Measurements from ENCODE around the gene B3GNT8.
"Not testable (repeated sequence)": the region's sequence is repeated elsewhere in the genome, so short reads cannot be mapped to it uniquely, and the experiment has no call there.

The B3GNT8 gene

GRCh38 chr19:41414461-41414860, 12.7 kb downstream of the B3GNT8 start:
- DNase-seq, result no peak
- no peak for ATAC-seq (replicated peaks)
- no peaks in the 10 kb centered on the region for H3K27me3 Mint-ChIP-seq
- H3K4me1 Mint-ChIP-seq, result peaks cover 6 to 9% of the 10 kb centered on the region in 2 donors
- peak overlapping the region; percentile 5 for H3K27ac Mint-ChIP-seq
- H3K9me3 Mint-ChIP-seq, result no peaks in the 10 kb centered on the region
- no peak overlapping the region for H3K4me3 Mint-ChIP-seq
- H3K36me3 Mint-ChIP-seq, result peaks cover 31 to 53% of the 10 kb centered on the region in 2 donors

- H3K27me3 Mint-ChIP-seq, result no peaks in the 10 kb centered on the region
- no peak for ATAC-seq (replicated peaks)
Observed at GRCh38 chr19:41413947-41414346, 13.2 kb downstream of the B3GNT8 start.

GRCh38 chr19:41412953-41413352, 14.2 kb downstream of the B3GNT8 start:
- Mint-ChIP-seq H3K9me3 (no peaks in the 10 kb centered on the region), H3K27ac (no peak overlapping the region), H3K36me3 (peaks cover 27 to 44% of the 10 kb centered on the region in 2 donors), H3K4me3 (no peak overlapping the region), H3K27me3 (no peaks in the 10 kb centered on the region), H3K4me1 (peaks cover 10 to 17% of the 10 kb centered on the region in 2 donors)
- DNase-seq (no peak), ATAC-seq (replicated peaks) (no peak)

More at GRCh38 chr19:41413947-41414346, 13.2 kb downstream of the B3GNT8 start:
- no peak for DNase-seq
- H3K27ac Mint-ChIP-seq, result no peak overlapping the region
- H3K4me3 Mint-ChIP-seq, result no peak overlapping the region
- peaks cover 28 to 48% of the 10 kb centered on the region in 2 donors for H3K36me3 Mint-ChIP-seq
- peaks cover 10 to 14% of the 10 kb centered on the region in 2 donors for H3K4me1 Mint-ChIP-seq
- H3K9me3 Mint-ChIP-seq, result no peaks in the 10 kb centered on the region

GRCh38 chr19:41411968-41412265, 15.3 kb downstream of the B3GNT8 start:
- no peaks in the 10 kb centered on the region for H3K27me3 Mint-ChIP-seq

GRCh38 chr19:41411100-41411967, 15.8 kb downstream of the B3GNT8 start:
- Mint-ChIP-seq H3K27ac (no peak overlapping the region), H3K4me1 (peaks cover 12 to 17% of the 10 kb centered on the region in 2 donors), H3K36me3 (peaks cover 26 to 41% of the 10 kb centered on the region in 2 donors), H3K9me3 (no peaks in the 10 kb centered on the region), H3K4me3 (no peak overlapping the region), H3K27me3 (no peaks in the 10 kb centered on the region)
- ATAC-seq (replicated peaks) (no peak), DNase-seq (no peak)

More at GRCh38 chr19:41411968-41412265, 15.3 kb downstream of the B3GNT8 start:
- ATAC-seq (replicated peaks), result no peak
- Mint-ChIP-seq H3K4me1 (peaks cover 12 to 17% of the 10 kb centered on the region in 2 donors), H3K9me3 (no peaks in the 10 kb centered on the region), H3K36me3 (peaks cover 27 to 42% of the 10 kb centered on the region in 2 donors), H3K27ac (no peak overlapping the region), H3K4me3 (no peak overlapping the region)
- no peak for DNase-seq

- H3K27me3 Mint-ChIP-seq, result no peaks in the 10 kb centered on the region
Observed at GRCh38 chr19:41410336-41411054, 16.7 kb downstream of the B3GNT8 start.

GRCh38 chr19:41409288-41409687, 17.9 kb downstream of the B3GNT8 start:
- Mint-ChIP-seq H3K36me3 (peaks cover 20 to 32% of the 10 kb centered on the region in 2 donors), H3K9me3 (no peaks in the 10 kb centered on the region), H3K4me1 (peaks cover 16 to 17% of the 10 kb centered on the region in 2 donors), H3K27ac (no peak overlapping the region), H3K27me3 (no peaks in the 10 kb centered on the region), H3K4me3 (no peak overlapping the region)
- DNase-seq (no peak), ATAC-seq (replicated peaks) (no peak)

More at GRCh38 chr19:41410336-41411054, 16.7 kb downstream of the B3GNT8 start:
- DNase-seq (no peak), ATAC-seq (replicated peaks) (no peak)
- Mint-ChIP-seq H3K4me3 (no peak overlapping the region), H3K36me3 (peaks cover 23 to 39% of the 10 kb centered on the region in 2 donors), H3K9me3 (no peaks in the 10 kb centered on the region), H3K27ac (no peak overlapping the region), H3K4me1 (peaks cover 12 to 17% of the 10 kb centered on the region in 2 donors)

GRCh38 chr19:41408846-41409245, 18.3 kb downstream of the B3GNT8 start:
- H3K9me3 Mint-ChIP-seq; DNase-seq; ATAC-seq (replicated peaks); H3K27me3 Mint-ChIP-seq; H3K4me3 Mint-ChIP-seq; H3K27ac Mint-ChIP-seq: not testable (repeated sequence)
- Mint-ChIP-seq H3K36me3 (peaks cover 15 to 28% of the 10 kb centered on the region in 2 donors), H3K4me1 (peaks cover 16 to 17% of the 10 kb centered on the region in 2 donors)

- no peak for ATAC-seq (replicated peaks)
- Mint-ChIP-seq H3K27ac (no peak overlapping the region), H3K36me3 (peaks cover 11 to 22% of the 10 kb centered on the region in 2 donors), H3K9me3 (no peaks in the 10 kb centered on the region), H3K27me3 (no peaks in the 10 kb centered on the region), H3K4me1 (peaks cover 18% of the 10 kb centered on the region in 2 donors), H3K4me3 (no peak overlapping the region)
- no peak for DNase-seq
Observed at GRCh38 chr19:41408256-41408655, 18.9 kb downstream of the B3GNT8 start.

- Mint-ChIP-seq H3K4me3 (no peak overlapping the region), H3K4me1 (peaks cover 18 to 23% of the 10 kb centered on the region in 2 donors), H3K9me3 (no peaks in the 10 kb centered on the region), H3K27ac (no peak overlapping the region), H3K36me3 (peaks cover 9 to 20% of the 10 kb centered on the region in 2 donors), H3K27me3 (no peaks in the 10 kb centered on the region)
- DNase-seq, result no peak
- ATAC-seq (replicated peaks), result no peak
Observed at GRCh38 chr19:41407271-41407670, 19.9 kb downstream of the B3GNT8 start.

- Mint-ChIP-seq H3K27ac (no peak overlapping the region), H3K4me3 (no peak overlapping the region), H3K9me3 (no peaks in the 10 kb centered on the region), H3K4me1 (peaks cover 20 to 34% of the 10 kb centered on the region in 2 donors), H3K27me3 (no peaks in the 10 kb centered on the region), H3K36me3 (peaks cover 14 to 19% of the 10 kb centered on the region in 2 donors)
- ATAC-seq (replicated peaks) (no peak), DNase-seq (no peak)
Observed at GRCh38 chr19:41405776-41406175, 21.4 kb downstream of the B3GNT8 start.

- ATAC-seq (replicated peaks) (no peak), DNase-seq (no peak)
- H3K4me3 Mint-ChIP-seq, result no peak overlapping the region
Observed at GRCh38 chr19:41403181-41403970, 23.8 kb downstream of the B3GNT8 start.

GRCh38 chr19:41402010-41402409, 25.2 kb downstream of the B3GNT8 start:
- Mint-ChIP-seq H3K9me3 (no peaks in the 10 kb centered on the region), H3K27me3 (no peaks in the 10 kb centered on the region), H3K27ac (no peak overlapping the region), H3K4me3 (no peak overlapping the region), H3K36me3 (peaks cover 12% of the 10 kb centered on the region in 2 donors), H3K4me1 (peaks cover 23 to 47% of the 10 kb centered on the region in 2 donors)
- DNase-seq, result no peak
- ATAC-seq (replicated peaks), result no peak

More at GRCh38 chr19:41403181-41403970, 23.8 kb downstream of the B3GNT8 start:
- Mint-ChIP-seq H3K4me1 (peaks cover 21 to 33% of the 10 kb centered on the region in 2 donors), H3K27ac (peak overlapping the region; percentile 51), H3K36me3 (peaks cover 12% of the 10 kb centered on the region in 2 donors), H3K9me3 (no peaks in the 10 kb centered on the region), H3K27me3 (no peaks in the 10 kb centered on the region)

- Mint-ChIP-seq H3K36me3 (peaks cover 12% of the 10 kb centered on the region in 2 donors), H3K4me1 (peaks cover 23 to 50% of the 10 kb centered on the region in 2 donors), H3K9me3 (no peaks in the 10 kb centered on the region), H3K27me3 (no peaks in the 10 kb centered on the region), H3K4me3 (no peak overlapping the region), H3K27ac (no peak overlapping the region)
- ATAC-seq (replicated peaks), result no peak
- DNase-seq, result no peak
Observed at GRCh38 chr19:41401483-41401882, 25.7 kb downstream of the B3GNT8 start.
